ENCODE data around the gene HMOX2.

Gene HMOX2

DNA sequence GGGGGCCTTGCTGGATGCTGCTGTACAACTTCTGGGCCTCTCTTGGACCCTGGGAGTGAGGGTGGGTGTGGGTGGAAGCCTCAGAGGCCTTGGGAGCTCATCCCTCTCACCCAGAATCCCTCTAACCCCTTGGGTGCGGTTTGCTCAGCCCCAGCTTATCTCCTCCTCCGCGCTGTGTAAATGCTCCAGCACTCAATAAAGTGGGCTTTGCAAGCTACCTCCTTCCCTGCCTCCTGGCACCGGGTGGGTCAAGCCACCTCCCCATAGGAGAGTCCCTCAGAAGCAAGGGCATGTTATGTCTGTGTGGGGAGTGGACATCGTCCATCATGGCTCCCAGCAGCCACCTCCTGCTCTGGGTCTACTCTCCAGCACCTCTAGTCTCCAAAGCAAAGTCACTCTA, 33.9 kb downstream of the HMOX2 start:
- peaks cover 36 to 85% (median 69%) of the 10 kb centered on the region in 3 donors for H3K36me3 ChIP-seq
- intact Hi-C loops (cut with DNase I; ENCODE audit: low total_unique reads) = no loop called here

GRCh38 chr16:4510747-4511426, 34.7 kb downstream of the HMOX2 start:
- TF ChIP-seq CTCF (IDR thresholded peaks at IDR 0.05) = no peak
- peaks cover 0 to 11% (median 7%) of the 10 kb centered on the region in 4 donors for H3K4me1 ChIP-seq
- intact Hi-C loops (cut with DNase I; ENCODE audit: low total_unique reads) = no loop called here
- H3K36me3 ChIP-seq = peaks cover 36 to 80% (median 69%) of the 10 kb centered on the region in 3 donors
- H3K27me3 ChIP-seq = no peaks in the 10 kb centered on the region
- H3K27ac ChIP-seq = no peak overlapping the region
- no peak overlapping the region for H3K4me3 ChIP-seq
- H3K9me3 ChIP-seq = no peaks in the 10 kb centered on the region
- DNase-seq = no peak

More for the DNA sequence above, 33.9 kb downstream of the HMOX2 start:
- Histone ChIP-seq H3K4me3 (no peak overlapping the region), H3K27me3 (no peaks in the 10 kb centered on the region), H3K9me3 (no peaks in the 10 kb centered on the region), H3K4me1 (peaks cover 0 to 10% (median 7%) of the 10 kb centered on the region in 4 donors), H3K27ac (no peak overlapping the region)
- no peak for DNase-seq
- TF ChIP-seq CTCF (IDR thresholded peaks at IDR 0.05) = no peak

- no peaks in the 10 kb centered on the region for H3K27me3 ChIP-seq
- peaks cover 0 to 11% (median 6%) of the 10 kb centered on the region in 4 donors for H3K4me1 ChIP-seq
- peaks cover 36 to 80% (median 69%) of the 10 kb centered on the region in 3 donors for H3K36me3 ChIP-seq
- peak; percentile 27 to 38 for TF ChIP-seq CTCF (IDR thresholded peaks at IDR 0.05)
- H3K9me3 ChIP-seq = no peaks in the 10 kb centered on the region
- H3K27ac ChIP-seq = no peak overlapping the region
- intact Hi-C loops (cut with DNase I; ENCODE audit: low total_unique reads) = no loop called here
- no peak overlapping the region for H3K4me3 ChIP-seq
- DNase-seq = no peak
Observed at GRCh38 chr16:4511441-4512082, 35.4 kb downstream of the HMOX2 start.

- Histone ChIP-seq H3K36me3 (peaks cover 36 to 71% (median 62%) of the 10 kb centered on the region in 3 donors), H3K4me3 (no peak overlapping the region), H3K4me1 (peaks cover 0 to 11% (median 6%) of the 10 kb centered on the region in 4 donors), H3K27ac (no peak overlapping the region), H3K9me3 (no peaks in the 10 kb centered on the region), H3K27me3 (no peaks in the 10 kb centered on the region)
- no peak for TF ChIP-seq CTCF (IDR thresholded peaks at IDR 0.05)
- intact Hi-C loops (cut with DNase I; ENCODE audit: low total_unique reads) = no loop called here
- DNase-seq = no peak
Observed at GRCh38 chr16:4512473-4512872, 36.3 kb downstream of the HMOX2 start.

DNA sequence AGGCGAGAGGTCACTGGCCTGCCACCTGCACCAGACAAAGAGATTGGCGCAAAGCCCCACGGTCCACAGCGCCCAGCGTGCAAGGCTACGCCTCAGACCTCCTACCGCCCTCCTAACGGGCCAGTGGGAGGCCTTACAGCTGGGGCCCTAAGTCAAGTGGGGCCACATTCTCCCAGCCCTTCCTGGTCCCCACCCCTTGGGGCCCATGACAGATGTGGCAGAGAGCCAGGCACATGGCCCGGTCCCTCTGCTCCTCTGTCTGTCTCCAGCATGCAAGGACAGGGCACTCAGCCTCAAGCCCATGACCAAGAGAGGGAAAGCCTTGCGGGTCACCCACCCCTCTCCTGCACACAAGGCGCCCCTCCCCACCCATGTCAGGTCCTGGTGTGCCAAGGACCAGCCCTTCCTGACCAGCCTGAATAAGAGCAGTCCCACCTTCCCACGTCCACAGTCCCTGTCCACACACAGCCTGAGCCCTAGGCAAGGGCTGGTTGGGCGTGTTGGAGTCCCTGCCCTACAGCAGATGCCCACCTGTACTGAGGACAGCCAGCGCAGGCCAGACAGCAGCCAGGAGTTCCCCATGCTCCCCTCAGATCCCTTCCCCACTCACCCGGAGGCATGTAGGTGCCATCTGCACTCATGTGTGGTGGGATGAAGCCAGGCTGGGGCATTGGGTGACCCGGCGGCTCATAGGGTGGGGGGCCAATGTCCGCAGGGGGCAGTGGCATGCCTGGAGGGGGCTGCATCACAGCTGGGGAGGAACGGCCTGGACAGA, 37.1 kb downstream of the HMOX2 start:
- no peak for TF ChIP-seq CTCF (IDR thresholded peaks at IDR 0.05)
- H3K9me3 ChIP-seq = no peaks in the 10 kb centered on the region
- no peaks in the 10 kb centered on the region for H3K27me3 ChIP-seq
- no peak overlapping the region for H3K4me3 ChIP-seq
- intact Hi-C loops (cut with DNase I; ENCODE audit: low total_unique reads) = no loop called here
- peaks cover 0 to 11% (median 6%) of the 10 kb centered on the region in 4 donors for H3K4me1 ChIP-seq
- no peak overlapping the region for H3K27ac ChIP-seq
- H3K36me3 ChIP-seq = peaks cover 28 to 63% (median 54%) of the 10 kb centered on the region in 3 donors
- DNase-seq = no peak

Data from tibial artery (tissue), 4 donors.